Hepatic stellate cell (primary cell): Measurements from ENCODE around the gene IVD.

ENCODE experiments used
- DNase-seq: peaks from one replicate; pipeline ENCODE4 v3.0.0; 2011; ENCODE audit warnings: low spot score

Gene IVD

GRCh38 chr15:40377606-40378005 is 28.0 kb upstream of the IVD start:
- DNase-seq = no peak

DNA sequence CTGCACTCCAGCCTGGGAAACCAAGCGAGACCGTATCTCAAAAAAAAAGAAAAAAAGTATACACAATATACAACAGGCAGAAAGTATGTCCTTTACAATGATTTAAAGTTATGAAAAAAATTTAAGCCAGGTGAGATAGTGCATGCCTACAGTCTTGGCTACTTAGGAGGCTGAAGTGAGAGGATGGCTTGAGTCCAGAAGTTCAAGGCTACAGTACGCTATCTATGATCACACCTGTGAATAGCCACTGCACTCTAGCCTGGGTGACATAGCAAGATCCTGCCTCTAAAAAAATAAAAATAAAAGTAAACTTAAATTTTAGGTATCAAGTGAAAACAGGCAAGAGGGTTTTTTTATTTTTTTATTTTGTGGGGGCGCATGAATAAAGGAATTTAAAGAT is 26.2 kb upstream of the IVD start:
- no peak for DNase-seq

GRCh38 chr15:40379853-40380252 is 25.7 kb upstream of the IVD start:
- peak; percentile 94 for DNase-seq

- DNase-seq = no peak
These were observed 25.0 kb upstream of the IVD start for GRCh38 chr15:40380636-40381035.

DNA sequence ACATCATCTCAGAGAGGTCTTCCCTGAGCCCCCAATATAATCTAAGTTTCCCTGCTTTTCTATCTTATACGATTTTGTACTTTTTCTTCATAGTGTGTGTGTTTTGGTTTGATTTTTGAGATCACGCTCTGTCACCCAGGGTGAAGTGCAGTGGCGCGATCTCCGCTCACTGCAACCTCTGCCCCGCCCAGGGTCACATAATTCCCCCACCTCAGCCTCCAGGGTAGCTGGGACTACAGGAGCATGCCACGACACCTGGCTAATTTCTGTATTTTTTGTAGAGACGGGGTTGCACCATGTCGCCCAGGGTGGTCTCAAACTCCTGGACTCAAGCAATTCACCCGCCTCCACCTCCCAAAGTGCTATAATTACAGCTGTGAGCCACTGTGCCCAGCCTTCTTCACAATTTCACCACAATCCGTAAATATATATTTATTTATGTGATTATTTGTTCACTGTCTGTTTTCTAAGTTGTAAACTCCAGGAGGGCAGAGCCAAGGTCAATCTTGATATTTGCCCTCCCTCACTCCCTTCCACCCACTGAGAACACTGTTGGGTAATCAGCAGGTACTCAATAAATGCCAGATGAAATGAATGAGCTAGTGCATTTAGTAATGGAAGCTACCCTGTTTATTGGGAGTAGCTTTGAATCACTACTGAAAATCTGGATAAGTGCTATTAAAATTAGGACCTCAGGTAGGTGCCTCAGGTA is 23.6 kb upstream of the IVD start:
- DNase-seq = no peak

DNA sequence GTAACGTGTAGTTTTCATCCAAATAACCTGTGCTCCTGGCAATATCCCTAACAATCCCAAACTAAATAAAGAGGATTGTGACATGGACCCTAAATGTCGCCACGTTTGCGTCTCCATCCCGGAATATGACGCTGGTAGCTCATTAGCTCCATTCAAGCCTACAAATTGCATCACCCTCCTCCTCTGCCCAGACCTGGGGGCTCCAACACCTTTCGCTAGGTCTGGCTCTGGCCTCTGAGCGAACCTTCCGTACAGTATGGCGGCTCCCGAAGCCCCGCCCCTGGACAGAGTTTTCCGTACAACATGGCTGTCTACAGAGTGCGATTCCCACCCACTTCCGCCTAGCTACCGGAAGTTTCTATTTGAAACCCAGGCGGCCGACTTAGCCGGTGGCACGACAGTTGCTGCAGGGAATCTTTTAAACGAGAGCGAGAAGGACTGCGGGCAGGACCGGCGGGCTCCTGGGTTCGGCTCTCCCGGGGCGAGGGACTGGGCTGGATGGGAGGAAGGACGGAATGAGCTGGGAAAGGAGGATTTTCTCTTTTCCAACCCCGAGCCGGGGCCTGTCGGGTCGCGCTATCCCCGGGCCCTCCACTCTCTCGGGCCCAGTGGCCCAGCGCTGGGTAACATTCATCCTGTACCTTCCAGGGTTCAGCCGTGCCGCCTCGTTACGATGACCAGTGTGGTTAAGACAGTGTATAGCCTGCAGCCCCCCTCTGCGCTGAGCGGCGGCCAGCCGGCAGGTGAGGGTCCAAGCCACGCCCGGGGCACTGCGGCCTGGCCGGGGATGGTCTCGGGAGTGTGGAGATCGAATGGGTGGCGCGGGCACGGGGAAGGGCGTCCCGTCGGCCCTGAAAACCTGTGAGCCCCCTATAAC is 22.8 kb upstream of the IVD start, which contains the start of gene KNSTRN:
TSS of gene KNSTRN (plus strand) at position 142 of the 877 bp plus-strand sequence. CDS start at position 257, 115 bp downstream.
- peak; percentile 90 for DNase-seq

DNA sequence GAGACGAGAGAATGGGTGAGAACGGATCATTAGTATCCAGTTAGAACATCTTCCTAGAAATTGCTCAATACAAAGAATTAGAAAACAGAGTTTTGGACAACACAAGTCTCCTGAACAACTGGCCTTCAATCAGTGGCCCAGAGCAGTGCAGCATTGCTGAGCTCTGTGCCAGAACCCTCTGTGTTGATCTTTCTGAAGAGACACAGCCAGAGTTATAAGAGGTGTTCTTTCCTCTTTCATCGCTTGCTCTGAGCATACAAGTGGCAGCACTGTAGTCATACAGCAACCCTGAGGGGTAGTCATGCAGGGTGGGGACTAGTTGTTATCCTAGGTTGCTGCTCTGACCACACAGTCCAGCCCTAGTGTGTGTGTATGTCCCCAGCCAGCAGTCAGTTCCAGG is 19.1 kb upstream of the IVD start:
- DNase-seq = no peak

DNA sequence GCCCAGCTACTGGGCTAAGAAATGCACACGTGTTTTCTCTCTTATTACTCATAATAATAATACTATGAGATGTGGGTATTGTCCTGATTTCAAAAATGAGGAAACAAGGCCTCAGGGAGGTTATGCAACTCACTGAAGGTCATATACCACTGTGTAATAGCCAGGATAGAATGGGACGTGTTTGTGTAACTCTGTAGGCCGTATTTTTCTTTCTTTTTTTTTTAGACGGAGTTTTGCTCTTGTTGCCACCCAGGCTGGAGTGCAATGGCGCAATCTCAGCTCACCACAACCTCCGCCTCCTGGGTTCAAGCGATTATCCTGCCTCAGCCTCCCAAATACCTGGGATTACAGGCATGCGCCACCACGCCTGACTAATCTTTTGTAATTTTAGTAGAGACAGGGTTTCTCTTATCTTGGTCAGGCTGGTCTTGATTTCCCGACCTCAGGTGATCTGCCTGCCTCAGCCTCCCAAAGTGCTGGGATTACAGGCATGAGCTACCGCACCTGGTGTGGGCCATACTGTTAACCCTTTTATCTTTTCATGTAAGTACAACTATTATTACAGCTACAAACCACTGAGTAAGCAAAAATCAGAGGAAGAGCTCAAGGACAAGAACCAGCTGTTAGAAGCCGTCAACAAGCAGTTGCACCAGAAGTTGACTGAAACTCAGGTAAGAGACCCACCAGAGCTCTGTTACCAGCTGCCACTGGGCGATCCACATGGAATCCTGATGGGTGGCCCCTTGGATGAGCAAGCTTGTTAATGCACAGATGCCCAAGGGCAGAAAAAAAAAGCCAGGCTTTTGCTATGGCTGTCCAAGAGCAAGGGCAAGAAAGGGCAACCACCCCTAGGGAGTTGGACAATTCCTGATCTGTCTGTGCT is 16.4 kb upstream of the IVD start:
- no peak for DNase-seq

DNA sequence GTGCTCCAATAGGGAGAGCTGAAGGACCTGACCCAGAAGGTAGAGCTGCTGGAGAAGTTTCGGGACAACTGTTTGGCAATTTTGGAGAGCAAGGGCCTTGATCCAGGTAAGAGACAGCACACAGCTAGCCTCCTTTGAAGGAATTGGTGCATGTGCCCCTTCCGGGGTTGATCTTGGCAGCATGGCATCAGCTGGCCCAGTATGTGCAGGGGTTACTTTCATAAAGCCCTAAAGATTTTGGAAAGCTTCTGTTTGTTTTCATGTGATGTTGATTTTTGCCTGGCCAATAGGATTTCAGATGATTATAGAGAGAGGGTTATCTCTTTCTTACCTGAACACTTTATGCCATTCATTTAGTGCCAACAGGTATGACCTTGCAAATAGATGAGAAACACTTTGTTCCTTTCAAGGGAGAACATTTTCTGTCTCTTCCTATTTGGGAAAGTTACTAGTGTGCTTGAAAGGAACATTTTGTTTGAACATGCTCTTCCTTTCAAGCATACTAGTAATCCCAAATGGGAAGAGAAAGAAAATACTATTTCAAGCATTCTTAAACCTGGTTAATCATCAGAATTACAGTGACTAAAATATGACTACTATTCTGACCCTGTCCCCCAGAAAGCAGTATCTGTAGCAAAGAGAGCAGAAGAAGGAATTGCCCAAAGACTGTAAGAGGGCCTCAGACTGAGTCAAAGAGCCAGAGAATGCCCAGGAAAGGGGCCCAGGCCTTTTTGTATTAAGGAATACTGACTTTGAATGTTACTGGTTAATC is 15.6 kb upstream of the IVD start:
- DNase-seq = no peak

DNA sequence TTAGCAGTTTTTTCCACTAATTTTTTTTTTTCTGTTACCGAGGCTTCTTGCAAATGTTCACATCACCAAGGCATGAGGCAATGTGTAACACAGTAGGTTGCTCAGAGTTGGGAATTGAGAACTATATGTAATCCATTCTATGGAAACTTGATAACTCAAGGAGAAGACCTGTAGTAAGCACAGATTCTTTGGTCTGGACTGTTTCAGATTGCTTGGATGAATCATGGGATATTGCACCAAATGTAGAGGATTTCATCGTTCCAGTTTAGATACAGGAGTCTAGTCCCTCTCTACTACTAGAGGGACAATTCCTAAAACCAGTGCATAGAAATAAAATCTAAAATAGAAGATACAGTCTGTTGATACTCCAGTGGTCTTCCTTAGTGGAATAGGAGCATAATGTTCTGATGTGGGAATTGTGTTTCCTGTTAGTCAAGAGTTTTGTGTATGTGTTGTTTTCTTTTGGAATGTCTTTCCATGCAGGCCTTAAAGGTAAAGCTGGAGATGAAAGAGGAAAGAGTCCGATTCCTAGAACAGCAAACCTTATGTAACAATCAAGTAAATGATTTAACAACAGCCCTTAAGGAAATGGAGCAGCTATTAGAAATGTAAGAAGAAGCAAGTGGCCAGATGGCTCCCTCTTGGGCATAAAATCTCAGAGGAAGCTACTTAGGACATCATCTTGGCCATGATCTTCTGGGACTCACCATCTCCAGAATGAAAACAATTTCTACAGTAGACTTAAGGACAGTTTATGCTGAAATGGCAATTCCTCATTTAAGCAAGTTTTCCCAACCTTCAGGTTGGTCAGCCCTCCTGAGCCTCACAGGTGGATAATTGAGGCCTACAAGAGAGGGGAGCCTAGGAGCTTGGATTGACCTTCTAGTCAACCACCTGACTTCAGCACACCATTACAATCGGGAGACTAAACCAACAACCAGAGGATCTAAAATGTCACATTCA is 12.3 kb upstream of the IVD start:
- DNase-seq = no peak

DNA sequence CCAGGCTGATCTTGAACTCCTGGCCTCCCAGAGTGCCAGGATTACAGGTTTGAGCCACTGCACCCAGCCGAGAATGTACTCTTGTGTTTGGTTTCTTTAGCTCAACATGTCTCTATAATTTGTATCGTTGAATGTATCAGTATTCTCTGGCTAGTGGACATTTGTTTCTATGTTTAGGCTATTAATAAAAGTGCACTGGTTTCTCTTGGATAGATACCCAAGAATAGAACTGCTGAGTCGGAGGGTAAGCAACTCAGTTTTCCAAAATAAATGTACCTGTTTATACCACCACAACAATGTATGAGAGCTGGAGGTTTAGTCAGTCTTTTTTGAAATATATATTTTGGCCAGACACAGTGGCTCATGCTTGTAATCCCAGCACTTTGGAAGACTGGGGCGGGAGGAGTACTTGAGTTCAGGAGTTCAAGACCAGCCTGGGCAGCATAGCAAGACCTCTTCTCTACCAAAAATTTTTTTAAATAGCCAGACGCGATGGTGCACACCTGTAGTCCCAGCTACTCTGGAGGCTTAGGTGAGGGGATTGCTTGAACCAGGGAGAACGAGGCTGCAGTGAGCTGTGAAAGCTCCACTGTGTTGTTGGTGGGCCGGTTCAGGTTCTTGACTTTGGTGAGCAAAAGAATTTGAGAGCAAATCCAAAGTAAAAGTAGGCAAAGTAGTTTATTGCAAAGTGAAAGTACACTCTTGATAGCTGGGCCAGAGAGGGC is 7.7 kb upstream of the IVD start:
- DNase-seq = no peak

- no peak for DNase-seq
These were observed 7.2 kb upstream of the IVD start for GRCh38 chr15:40398413-40398873.

DNA sequence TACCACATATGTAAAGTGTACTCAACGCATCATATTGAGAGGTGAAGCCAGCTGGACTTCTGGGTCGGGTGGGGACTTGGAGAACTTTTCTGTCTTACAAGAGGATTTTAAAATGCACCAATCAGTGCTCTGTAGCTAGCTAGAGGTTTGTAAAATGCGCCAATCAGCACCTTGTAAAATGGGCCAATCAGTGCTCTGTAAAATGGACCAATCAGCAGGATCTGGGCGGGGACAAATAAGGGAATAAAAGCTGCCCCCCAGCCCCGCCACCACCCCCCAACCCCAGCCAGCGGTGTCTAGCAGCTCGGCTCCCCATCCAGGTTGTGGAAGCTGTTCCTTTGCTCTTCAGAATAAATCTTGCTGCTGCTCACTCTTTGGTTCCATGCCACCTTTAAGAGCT is 6.2 kb upstream of the IVD start:
- no peak for DNase-seq

DNA sequence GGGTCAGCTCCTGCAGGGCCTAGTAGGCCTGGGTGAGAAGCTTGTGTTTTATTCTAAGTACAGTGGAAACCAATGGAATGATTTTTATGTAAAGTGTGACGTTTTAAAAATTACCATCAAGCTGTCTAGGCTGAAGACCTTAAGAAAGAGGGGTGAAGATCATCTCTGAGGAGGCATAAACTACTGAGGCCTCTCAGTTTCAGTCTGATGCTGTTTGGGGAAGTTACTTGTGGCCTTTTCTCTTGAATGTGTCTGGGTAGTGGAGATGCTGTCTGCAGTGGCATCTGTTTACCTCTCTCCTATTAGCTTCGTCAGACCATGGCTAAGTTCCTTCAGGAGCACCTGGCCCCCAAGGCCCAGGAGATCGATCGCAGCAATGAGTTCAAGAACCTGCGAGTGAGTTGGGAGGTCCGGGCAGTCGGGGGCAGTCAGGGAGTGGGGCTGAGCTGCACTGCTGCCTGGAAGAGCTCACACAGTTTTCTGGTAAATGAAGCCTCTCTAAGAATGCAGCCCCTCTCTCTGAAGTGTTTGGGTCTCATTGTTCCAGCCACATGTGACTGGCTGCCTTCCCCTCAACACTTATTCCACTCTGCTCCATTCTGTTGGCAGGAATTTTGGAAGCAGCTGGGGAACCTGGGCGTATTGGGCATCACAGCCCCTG is 1.9 kb downstream of the IVD start:
- no peak for DNase-seq

DNA sequence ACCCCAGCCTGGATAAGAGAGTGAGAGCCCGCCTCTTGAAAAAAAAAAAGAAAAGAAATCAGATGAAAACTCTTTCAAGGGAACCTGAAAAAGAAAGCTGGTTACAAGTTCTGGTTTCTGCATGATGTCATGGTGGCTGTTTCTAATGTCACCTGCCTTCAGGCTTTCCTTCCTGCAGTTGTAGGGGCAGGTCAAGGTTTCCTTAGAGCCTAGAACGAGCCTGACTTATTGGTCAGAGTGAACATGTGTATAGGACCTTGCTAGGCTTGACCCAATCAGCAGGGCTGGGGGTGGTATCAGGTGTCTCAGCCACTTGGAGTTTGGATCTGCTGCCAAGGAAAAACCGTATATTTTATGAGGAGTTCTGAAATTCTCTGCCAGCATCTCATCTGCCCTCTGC is 3.8 kb downstream of the IVD start:
- DNase-seq = no peak

GRCh38 chr15:40410476-40410875 is 4.9 kb downstream of the IVD start:
- DNase-seq = no peak

DNA sequence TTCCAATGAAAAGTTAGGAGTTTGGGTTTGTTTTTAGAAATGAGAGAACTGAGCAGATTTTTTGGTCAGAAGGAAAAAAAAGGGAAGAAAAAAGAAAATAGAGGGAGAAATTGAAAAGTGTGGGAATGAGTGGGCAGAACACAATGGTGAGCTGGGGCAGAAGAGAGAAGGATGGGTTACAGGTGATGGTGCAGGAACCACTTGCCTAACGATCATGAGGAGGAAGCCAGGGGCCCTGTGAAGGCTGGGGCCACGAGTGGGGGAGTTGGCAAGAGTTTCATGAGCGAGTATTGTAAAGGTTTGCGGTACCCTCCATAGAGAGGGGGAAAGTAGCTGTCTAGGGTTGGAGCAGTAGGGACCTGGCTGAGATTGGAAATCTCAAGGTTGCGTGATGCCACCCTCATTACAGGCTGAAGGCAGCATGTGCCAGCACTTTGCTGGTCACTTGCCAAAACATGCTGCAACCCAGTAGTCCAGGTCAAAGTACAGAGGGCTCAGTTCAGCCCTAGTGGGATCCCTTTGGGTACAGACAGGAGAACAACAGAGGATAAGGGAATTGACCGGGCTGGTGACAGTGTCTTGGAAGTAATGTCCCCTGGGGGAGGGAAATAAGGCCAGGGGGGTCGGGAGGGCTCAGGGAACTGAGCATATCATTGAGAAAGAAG is 6.6 kb downstream of the IVD start:
- no peak for DNase-seq

GRCh38 chr15:40413036-40413435 is 7.4 kb downstream of the IVD start:
- DNase-seq = no peak

DNA sequence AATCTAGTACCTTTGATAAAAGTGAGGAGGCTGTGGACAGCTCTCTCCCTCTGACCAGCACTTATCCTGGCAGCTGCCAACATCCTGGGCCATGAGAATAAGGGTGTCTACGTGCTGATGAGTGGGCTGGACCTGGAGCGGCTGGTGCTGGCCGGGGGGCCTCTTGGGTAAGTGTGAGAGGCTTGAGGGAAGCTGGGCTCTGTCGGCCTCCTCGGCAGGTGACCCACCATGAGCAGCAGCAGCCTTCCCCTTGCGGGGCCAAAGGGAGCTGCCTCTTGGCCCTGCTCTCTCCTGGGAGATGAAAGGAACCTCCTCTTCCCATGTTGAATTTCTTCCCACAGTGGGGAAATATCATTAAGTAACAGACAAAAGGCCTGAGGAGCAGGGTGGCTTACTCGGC is 9.2 kb downstream of the IVD start:
- DNase-seq = no peak
